Glomerular endothelial cell (primary cell): ENCODE results near the gene IQGAP2. TPM values are rescaled to one million over a fixed set of nuclear protein-coding genes. Genes with fewer than 3 reads are reported as not detected.

Experiments used
- DNase-seq: peaks from one replicate; pipeline ENCODE4 v3.0.0-alpha.2; 2011; ENCODE audit warnings: low read depth, low spot score; ENCODE audit errors: extremely low read depth
- total RNA-seq: library from RNA; depleted of rRNA; stranded (reverse); fragments of >200 nt; gene quantifications from 2 replicates; pipeline ENCODE4 v1.2.3, GENCODE V29; 2015

Gene IQGAP2
- total RNA-seq, 1 donor from 2014 or later, result 3.6 TPM

DNA sequence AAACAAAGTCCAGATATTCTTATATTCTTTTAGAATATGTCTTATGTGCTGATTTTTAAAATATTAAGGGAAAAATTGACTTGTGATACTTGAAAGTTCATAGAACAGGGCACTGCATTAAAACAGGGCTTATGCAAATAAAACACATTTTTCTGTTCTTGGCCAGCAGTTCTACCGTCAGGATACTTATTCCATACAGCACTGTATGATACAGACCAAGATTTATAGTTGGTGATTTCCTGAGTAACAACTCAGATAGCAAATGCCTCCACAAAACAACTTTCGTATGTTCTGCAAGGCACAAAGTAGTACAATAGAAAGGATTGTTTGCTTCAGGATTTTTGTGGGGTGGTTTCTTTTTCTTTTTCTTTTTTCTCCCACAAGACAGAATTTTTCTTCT is 150.2 kb downstream of the IQGAP2 start:
- no peak for DNase-seq

DNA sequence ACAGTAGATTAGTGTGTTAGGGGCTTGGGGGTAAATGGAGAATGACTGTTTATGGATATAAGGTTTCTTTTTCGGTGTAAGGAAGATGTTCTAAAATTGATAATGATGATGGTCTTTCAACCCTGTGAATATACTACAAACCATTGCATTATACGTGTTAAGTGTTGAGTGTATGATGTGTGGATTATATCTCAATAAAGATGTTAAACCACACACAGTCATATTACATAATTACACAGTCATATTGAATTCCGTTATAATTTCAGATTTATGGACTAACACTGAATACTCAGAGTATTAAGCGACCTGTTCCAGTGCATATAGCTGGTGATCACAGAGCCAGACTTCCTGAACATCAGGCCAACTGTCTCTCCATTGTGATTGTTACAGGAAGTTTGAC is 152.0 kb downstream of the IQGAP2 start:
- no peak for DNase-seq

DNA sequence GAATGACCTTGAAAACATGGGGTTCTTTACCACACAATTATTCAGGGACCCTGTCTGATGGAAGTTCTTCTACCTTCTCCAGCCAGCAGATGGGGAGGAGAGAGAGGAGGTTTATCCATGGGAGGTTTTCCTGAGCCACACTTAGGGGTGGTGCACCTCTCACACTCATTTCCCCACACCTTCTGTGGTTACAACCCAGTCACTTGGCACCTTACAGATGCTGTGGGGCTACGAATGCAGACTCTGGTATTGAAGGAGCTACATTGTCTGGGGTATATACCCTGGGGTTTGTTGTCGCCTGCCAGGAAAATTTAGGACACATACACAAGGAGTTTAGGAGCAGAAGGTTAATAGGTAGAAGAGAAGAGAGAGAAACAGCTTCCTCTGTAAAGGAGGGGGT is 152.6 kb downstream of the IQGAP2 start:
- no peak for DNase-seq

DNA sequence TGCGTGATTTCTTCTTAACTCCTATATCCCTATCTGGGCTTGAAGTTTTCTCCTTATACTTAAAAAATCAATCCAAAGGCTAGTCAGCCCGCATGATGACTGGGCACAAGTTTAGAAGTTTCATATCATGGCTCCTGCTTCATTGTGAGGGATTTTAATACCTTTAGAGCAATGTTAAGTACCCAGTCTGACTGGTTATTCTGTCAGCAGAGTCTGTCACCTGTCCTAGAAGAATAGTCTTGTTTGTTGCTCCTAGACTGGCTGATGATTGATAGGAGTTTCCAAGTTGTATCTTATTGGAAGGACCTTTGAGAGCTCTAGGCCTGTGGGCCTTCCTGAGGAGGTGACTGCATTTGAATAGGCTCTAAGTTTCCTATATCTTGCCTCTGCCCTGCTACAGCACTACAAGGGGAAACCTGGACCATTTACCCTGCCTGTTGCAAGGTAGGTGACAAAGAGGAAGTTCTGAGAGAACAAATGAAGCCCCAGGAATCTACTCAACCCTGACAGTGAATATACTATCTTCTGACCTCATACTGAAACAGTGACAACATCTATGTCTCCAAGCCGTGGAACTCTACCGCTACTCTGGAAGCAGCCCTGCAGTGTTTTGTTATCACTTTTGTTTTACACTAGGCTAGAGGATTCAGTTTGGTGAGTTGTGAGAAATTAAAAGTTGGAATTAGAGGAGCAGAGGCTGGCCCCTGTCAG is 153.6 kb downstream of the IQGAP2 start:
- DNase-seq, result no peak

DNA sequence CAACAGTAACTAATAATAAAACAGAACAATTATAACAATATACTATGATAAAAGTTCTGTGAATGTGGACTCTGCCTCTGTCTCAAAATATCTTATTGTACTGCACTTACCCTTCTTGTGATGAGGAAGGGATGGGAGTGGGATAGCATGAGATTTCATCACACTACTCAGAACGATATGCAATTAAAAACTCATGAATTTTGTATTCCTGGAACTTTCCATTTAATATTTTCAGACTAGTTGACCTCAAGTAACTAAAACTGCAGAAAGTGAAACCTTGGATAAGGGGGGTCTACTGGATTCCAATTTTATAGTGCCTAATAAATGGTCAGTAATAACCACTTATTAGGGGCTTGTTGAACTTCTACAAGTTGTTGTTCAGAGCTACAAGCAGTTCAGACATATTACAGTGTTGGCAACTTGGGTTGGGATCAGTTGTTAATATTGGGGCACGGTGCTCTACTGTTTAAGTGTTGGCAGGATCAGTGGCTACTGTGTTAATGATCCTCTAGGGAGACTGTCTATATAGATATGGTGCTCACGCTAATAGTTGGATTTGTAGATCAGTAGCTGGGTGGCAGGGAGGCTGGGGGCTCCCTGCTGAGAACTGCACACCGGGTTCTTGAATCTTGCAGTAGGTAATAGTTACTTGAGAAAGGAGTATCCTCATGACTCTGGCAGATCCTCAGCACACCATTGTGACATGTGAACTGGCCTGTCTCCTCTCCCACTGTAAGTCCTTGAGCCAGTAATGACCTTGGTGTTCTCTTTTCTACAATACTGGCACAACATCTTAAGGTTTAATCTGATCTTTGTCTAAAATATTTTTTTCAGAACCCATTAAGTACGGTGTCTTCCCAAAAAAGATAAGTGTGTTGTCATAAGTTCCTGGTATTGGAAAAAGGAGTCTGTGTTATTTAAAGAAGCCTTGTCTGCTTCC is 158.1 kb downstream of the IQGAP2 start:
- no peak for DNase-seq

DNA sequence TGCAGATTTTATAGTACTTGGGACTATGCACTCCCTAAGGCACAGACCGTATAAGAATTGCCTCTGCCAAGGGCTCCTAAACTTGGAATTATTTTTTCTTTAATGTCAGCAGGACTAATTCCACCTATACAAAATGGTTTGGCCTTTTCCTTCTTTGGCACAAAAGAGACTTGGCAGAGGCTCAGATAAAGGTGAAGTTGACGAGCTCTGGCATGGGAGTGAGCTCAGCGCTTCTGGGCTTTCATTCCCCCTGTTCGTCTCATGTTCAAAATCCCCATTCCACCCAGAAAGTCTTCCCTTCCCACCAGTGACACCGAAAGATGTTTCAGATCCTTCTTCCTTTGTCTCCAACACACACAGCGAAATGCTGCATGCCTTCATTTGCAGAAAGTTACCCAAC is 158.9 kb downstream of the IQGAP2 start:
- no peak for DNase-seq

DNA sequence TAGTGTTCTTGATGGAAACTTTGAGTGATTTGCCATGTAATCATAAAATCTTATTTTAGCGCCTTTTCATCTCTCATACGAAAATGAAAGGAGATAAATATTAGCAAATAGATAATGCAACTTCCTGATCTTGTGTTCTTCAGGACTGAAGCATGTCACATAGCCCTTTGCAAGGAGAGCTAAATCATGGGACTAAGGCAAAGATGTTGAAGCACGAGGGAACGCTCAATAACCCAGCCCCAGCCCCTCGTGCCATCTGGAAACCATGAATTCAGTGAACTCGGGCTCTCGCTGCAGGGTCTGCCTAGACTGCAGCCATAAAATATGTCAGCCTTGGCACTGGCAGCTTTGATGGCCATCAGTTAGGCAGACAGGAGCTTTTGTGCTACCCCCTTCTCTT is 161.9 kb downstream of the IQGAP2 start:
- no peak for DNase-seq

DNA sequence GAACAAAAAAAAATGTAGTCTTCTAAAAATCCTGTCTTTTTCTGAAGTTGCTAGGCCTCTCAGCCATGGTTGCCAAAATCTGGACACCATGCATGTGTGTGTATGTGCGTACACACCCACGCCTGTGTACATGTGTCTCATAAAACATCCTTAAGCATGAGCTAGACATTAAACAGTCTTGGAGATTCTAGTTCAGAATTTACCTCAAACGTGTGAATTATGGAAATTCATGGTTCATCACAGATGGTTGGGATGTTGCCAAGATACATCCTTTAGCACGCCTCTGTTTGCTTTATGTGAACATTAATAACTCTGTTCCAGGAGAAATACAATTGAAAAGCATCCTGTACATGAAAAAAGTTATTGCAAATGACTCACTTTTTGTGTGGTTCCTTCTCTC is 167.1 kb downstream of the IQGAP2 start:
- DNase-seq, result no peak

DNA sequence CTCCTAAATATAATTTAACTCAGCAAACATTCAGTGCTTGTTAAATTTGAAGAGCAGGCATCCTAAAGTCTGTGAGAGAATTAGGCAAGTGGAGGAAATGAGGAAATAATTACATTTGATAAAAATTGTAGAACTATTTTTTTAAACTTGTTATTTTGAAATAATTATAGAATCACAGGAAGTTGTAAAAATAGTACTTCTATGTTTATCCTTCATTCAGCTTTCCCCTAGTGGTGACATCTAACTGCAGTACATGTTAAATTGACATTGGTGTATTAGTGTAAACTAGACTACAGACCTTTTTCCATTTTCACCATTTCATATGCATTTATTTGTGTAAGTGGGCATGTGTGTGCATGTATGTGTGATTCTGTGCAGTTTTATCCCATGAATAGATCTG is 168.5 kb downstream of the IQGAP2 start:
- no peak for DNase-seq

DNA sequence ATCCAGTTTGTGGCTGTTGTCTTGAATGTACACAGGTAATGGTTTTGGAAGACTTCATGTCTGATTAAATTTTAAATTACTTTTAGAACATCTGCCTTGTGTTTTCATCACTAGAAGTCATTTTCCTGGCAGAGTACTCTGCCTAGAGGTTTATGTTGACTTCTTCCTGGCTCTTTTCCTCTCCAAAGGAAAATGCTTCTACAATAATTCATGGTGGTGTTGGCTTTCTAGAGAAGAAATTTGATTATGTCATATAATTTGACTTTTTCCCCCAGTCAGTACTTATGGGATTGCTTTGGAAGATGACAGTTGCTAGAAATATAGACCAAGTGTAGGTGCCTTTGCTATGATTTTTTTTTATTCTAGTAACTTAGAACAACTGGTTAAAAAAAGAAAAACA is 173.4 kb downstream of the IQGAP2 start:
- no peak for DNase-seq

DNA sequence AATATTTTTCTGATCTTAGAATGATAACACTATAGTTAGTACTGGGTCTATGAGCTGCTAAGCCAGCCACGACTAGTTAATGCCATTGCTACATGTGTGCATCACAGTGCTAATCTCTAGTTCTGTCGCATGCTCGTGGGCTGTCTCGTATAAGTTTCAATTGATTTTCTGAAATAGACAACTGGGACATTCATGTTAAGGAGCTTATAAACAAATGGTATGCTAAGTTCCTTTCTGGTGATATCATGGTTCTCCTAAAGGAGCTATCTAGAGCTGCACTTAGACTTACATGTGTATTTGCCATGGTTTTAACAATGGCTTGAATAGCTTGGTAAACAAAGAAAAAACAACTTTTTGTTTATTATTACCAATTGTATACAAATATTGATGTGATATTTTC is 173.9 kb downstream of the IQGAP2 start:
- no peak for DNase-seq

DNA sequence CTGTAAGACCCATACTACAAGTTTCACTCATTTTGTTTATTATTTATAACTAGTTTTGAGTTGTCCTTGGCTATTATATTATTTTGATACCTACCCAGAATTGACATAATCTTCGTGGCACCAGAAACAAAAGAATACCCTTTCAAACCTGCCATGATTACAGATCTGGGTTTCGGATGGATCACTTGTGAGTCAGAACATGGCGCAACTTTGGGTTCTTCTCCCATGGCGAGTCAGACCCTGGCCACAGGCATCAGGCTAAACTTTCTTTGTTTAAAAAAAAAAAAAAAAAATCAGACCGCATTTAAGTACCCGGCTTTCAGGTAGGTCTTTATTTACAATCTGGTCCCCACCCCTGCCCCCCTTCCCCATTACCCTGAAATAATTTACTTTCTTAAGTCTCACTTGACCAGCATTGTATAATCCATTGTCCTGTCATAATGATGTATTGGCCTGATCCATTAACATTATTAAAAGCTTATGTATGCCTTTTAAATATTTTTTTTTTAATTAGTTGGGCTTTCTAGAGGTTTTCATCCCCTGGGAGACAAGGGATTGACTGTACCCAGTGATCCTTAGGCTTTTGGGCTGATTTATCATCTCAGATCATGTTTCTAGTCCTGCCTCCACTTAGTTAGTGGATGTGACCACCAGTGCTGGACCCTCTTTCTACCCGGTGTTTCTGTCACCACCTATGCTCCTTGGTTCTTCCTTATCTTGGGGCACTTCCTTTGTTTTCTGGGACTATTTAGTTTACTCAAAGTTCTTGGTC is 176.3 kb downstream of the IQGAP2 start:
- DNase-seq, result no peak

DNA sequence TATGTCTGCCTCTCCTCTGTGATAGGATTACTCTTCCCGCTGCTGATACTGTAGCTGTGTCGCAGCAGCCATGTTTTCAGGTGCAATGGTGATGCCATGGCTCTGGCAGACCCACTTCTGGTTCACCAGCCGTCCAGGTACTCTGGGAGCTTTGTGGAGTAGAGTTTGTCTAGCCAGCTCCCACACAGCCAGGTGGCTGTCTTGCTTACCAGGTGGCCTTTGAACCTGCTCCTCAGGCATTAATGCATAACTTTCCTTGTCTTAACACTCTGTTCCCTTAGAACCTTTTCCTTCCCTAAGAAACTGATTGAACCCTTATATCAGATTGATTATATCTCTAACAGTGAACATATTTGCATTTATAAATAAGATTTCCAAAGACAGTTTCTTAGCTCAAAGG is 177.9 kb downstream of the IQGAP2 start:
- no peak for DNase-seq

DNA sequence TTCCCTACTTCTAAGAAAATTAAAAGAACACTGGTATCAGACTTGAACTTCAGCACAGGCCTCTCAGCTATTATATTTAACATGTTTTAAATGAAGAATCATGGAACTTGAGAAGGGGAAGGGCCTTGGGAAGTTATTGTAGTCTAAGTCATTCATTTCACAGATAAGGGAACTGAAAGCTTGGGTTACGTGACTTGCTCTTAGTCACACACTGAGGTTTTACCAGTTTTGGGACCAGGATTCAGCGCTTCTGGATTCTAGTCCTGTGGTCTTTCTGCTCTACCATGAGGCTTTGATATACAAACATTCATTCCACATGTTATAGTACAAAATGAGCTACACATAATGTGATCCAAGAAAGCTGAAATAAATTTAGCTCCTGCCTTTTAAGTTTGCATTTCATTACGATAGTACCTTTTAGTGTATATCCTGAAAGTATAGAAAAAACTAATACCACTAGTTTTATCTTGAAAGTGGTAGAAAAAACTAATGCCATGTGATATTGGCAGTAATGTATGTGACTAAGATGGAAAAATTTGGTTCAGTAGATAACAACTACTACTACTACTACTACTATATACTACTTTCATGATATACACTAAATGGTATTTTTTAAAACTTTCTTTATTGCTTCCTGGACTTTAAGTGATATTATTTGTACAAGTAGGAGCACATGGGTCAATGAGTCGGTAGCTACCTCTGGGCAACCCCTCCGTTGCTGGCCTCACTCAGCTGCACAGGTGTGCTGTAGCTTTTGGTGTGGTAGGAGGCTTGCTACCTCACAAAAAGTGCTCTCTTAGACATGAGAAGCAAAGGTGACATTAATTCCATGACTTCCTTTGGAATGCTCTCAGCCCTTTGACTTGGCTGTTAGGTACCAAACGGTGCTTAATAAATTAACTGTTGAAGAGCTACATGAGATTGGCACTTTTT is 179.4 kb downstream of the IQGAP2 start:
- no peak for DNase-seq

DNA sequence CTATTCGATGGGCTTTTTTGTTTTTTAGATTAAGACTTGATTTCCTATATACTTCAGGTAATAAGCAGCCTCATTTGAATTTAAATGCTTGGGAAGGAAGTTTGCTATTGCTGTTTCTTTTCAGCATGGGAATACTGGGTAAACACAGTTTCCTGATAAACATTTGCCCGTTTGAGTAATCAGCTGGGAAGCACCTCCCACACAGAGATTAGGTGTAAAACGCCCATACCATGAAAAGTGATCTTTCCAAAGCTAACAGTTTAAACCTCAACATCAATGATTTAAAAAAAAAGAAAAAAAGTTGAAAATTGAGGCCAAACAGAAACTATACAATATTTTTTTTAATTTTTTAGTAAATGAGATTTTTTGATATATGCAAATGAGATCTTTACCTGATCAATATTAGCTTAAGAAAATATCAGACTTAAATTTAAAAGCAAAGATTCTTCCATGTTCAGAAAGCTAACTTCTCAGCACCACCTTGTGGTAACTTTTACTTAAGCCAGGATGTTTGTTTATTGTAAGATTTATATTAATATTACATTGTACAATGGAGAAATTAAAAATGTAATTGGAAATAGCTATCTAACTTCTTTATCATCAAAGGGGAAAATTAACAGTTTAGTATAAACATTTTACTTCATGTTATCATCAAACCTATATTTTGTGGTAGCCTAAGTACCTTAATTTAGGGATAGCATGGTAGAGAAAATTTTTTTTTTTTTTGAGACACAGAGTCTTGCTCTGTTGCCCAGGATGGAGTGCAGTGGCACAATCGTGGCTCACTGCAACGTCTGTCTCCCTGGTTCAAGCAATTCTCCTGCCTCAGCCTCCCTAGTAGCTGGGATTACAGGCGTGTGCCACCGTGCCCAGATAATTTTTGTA is 180.3 kb downstream of the IQGAP2 start:
- no peak for DNase-seq

DNA sequence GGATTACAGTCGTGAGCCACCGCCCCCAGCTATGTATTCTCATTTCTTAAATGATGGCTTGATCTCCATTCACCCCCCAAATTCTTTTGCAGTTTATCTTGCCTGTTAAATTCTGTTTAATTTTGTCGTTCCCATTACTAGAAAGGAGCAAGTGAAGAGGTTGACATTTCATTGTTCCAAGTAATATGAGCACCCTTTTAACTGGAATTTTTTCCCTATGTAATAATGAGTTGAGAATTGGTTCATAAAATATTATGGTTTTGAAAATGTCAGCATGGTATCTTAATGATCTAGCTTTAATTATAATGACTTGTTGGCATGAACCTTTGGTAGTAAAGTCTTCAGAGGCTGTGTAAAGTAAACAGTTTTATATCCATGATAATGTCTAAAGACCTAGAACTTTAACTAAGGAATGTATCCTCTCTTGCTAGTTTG is 182.7 kb downstream of the IQGAP2 start:
- DNase-seq, result no peak

DNA sequence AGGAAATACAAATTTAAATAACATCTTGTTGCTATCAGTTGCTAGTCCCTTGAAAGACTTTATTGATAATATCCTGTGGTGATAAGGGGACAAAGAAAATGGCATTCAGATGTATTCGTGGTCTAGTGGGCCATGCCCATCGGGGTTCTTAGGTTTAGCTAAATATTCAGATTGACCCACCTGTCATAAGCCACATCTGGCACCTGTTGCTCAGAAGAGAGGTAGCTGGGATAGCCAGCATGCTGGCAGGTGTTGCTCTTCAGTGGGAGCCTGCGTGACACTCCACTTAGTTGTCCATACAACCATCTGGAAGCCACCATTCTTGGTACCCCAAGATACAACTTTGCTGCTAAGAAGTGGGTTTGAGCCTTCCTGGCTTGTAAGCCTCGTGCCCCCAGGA is 183.4 kb downstream of the IQGAP2 start:
- DNase-seq, result no peak

DNA sequence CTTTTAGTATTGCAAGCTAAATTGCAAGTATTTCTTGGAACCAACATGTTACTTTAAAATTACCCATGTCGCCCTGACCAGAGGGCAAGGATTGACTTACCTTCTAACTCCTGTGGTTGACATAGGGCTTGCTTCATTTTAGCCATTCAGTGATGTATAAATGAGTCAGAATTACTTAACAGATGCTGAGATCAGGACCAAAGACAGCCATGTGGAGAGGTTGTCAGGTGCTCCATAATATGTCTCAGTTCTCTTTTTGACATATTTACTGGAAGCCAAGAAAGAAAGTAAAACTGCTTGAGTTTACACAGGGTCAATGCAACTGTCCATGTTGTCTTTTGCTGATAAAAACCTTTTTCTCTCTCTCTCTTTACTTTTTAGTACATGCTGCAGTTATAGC is 186.9 kb downstream of the IQGAP2 start:
- no peak for DNase-seq

DNA sequence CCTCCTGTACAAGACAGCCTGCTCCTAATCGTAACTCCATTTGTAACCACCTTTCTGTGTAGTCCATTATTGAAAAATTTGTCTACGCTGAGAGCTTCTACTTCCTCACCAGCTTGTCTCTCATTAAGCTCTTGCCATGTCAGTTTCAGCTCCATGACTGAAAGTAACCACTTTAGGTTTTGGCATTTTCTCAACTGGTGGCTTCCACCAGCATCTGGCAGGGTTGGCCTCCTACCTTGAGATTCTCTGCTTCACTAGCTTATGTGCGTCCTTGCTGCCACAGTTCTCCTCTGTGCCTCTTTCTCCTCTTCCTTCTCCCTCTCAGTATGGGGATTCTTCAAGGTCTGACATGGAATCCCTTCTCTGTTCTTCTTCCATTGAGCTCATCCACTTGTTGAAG is 188.3 kb downstream of the IQGAP2 start:
- no peak for DNase-seq
